Skin epidermis (tissue), 12 donors: ENCODE results near the gene ADGRD1.
"Not testable (repeated sequence)": the region's sequence is repeated elsewhere in the genome, so short reads cannot be mapped to it uniquely, and the experiment has no call there.

Experiments
- H3K27ac ChIP-seq, 21 experiments: fragments of 200-600 bp; sonication (generic) in 11 of 21; one replicate each; pipeline ENCODE4 v1.5.0; 2020; ENCODE audit warnings: mild to moderate bottlenecking in 3 of 21, inconsistent platforms in 2 of 21, moderate library complexity in 2 of 21
- H3K4me3 ChIP-seq, 7 experiments: fragments of 200-600 bp; sonication (generic) in 2 of 7; one replicate each; pipeline ENCODE4 v1.5.0; 2020; ENCODE audit warnings: inconsistent platforms in 2 of 7, mild to moderate bottlenecking in 2 of 7, moderate library complexity in 1 of 7

The ADGRD1 gene

GRCh38 chr12:130936561-130936960 lies 17.1 kb upstream of the ADGRD1 start:
- H3K4me3 ChIP-seq, result no peak overlapping the region

GRCh38 chr12:130937063-130937462 lies 16.6 kb upstream of the ADGRD1 start:
- no peak overlapping the region for H3K4me3 ChIP-seq

More at GRCh38 chr12:130936561-130936960, 17.1 kb upstream of the ADGRD1 start:
- peak overlapping the region in 4 of 21 experiments; percentile 9 to 60 (median 19) for H3K27ac ChIP-seq

GRCh38 chr12:130937546-130937945 lies 16.2 kb upstream of the ADGRD1 start:
- H3K27ac ChIP-seq, H3K4me3 ChIP-seq: not testable (repeated sequence)

More at GRCh38 chr12:130937063-130937462, 16.6 kb upstream of the ADGRD1 start:
- peak overlapping the region in 4 of 21 experiments; percentile 9 to 60 (median 19) for H3K27ac ChIP-seq

GRCh38 chr12:130938186-130938585 lies 15.5 kb upstream of the ADGRD1 start:
- no peak overlapping the region for H3K4me3 ChIP-seq
- H3K27ac ChIP-seq, result no peak overlapping the region

GRCh38 chr12:130944878-130945277 lies 8.8 kb upstream of the ADGRD1 start:
- no peak overlapping the region for H3K27ac ChIP-seq
- H3K4me3 ChIP-seq, result no peak overlapping the region

GRCh38 chr12:130945786-130946492 lies 7.8 kb upstream of the ADGRD1 start:
- no peak overlapping the region for H3K4me3 ChIP-seq
- peak overlapping the region in 8 of 21 experiments; percentile 2 to 73 (median 30) for H3K27ac ChIP-seq

GRCh38 chr12:130947028-130947613 lies 6.6 kb upstream of the ADGRD1 start:
- H3K4me3 ChIP-seq, result no peak overlapping the region
- peak overlapping the region in 1 of 21 experiments; percentile 8 for H3K27ac ChIP-seq

GRCh38 chr12:130948136-130948535 lies 5.6 kb upstream of the ADGRD1 start:
- Histone ChIP-seq H3K27ac (no peak overlapping the region), H3K4me3 (peak overlapping the region in 1 of 7 experiments; percentile 19)

- peak overlapping the region in 2 of 7 experiments; percentile 12 to 19 for H3K4me3 ChIP-seq
These were observed 5.0 kb upstream of the ADGRD1 start for GRCh38 chr12:130948751-130949150.

GRCh38 chr12:130949806-130950205 lies 3.9 kb upstream of the ADGRD1 start:
- Histone ChIP-seq H3K4me3 (no peak overlapping the region), H3K27ac (no peak overlapping the region)

More at GRCh38 chr12:130948751-130949150, 5.0 kb upstream of the ADGRD1 start:
- no peak overlapping the region for H3K27ac ChIP-seq

GRCh38 chr12:130951636-130952035 lies 2.1 kb upstream of the ADGRD1 start:
- no peak overlapping the region for H3K4me3 ChIP-seq
- H3K27ac ChIP-seq, result no peak overlapping the region

- Histone ChIP-seq H3K27ac (no peak overlapping the region), H3K4me3 (no peak overlapping the region)
These were observed 1.3 kb upstream of the ADGRD1 start for GRCh38 chr12:130952171-130952954.

GRCh38 chr12:130954544-130954831 lies 781 bp downstream of the ADGRD1 start:
- peak overlapping the region in 7 of 21 experiments; percentile 33 to 83 (median 68) for H3K27ac ChIP-seq
- H3K4me3 ChIP-seq, result peak overlapping the region in 3 of 7 experiments; percentile 19 to 37 (median 22)

- Histone ChIP-seq H3K27ac (peak overlapping the region in 5 of 21 experiments; percentile 22 to 83 (median 45)), H3K4me3 (peak overlapping the region in 1 of 7 experiments; percentile 37)
These were observed 1.6 kb downstream of the ADGRD1 start for GRCh38 chr12:130955238-130955816.

GRCh38 chr12:130956009-130956408 lies 2.3 kb downstream of the ADGRD1 start:
- no peak overlapping the region for H3K4me3 ChIP-seq
- peak overlapping the region in 3 of 21 experiments; percentile 45 to 83 (median 47) for H3K27ac ChIP-seq

GRCh38 chr12:130956456-130957303 lies 3.0 kb downstream of the ADGRD1 start:
- Histone ChIP-seq H3K4me3 (no peak overlapping the region), H3K27ac (no peak overlapping the region)

- Histone ChIP-seq H3K4me3 (no peak overlapping the region), H3K27ac (no peak overlapping the region)
These were observed 3.6 kb downstream of the ADGRD1 start for GRCh38 chr12:130957304-130957621.

GRCh38 chr12:130958557-130959140 lies 4.9 kb downstream of the ADGRD1 start:
- Histone ChIP-seq H3K4me3 (no peak overlapping the region), H3K27ac (no peak overlapping the region)

GRCh38 chr12:130959632-130960031 lies 5.9 kb downstream of the ADGRD1 start:
- no peak overlapping the region for H3K27ac ChIP-seq
- no peak overlapping the region for H3K4me3 ChIP-seq
